HG03159 (cell line): Measurements from ENCODE around the gene ZG16B.

Experiments used
- ATAC-seq: cut with Tn5 transposase; IDR thresholded peaks from one replicate; pipeline ENCODE4 v1.9.1; 2021; ENCODE audit warnings: mild to moderate bottlenecking, moderate library complexity; ENCODE audit not compliant: unreplicated experiment

The ZG16B gene

GRCh38 chr16:2865651-2866050 lies 35.5 kb downstream of the ZG16B start:
- ATAC-seq: no peak

GRCh38 chr16:2866431-2866830 lies 36.3 kb downstream of the ZG16B start:
- no peak for ATAC-seq

GRCh38 chr16:2867661-2867986 lies 37.5 kb downstream of the ZG16B start:
- ATAC-seq: no peak

GRCh38 chr16:2867987-2868789 lies 38.1 kb downstream of the ZG16B start:
- peak; percentile 87 for ATAC-seq

GRCh38 chr16:2871926-2872325 lies 41.8 kb downstream of the ZG16B start:
- no peak for ATAC-seq

GRCh38 chr16:2874032-2874911 lies 44.2 kb downstream of the ZG16B start:
- no peak for ATAC-seq

GRCh38 chr16:2874912-2875362 lies 44.8 kb downstream of the ZG16B start:
- peak; percentile 74 for ATAC-seq

GRCh38 chr16:2879854-2880508 lies 49.9 kb downstream of the ZG16B start:
- no peak for ATAC-seq
